ENCODE measurements around the gene RIT2.
A peak's percentile ranks its signal among the peaks of the same experiment; 100 is the strongest.

Gene RIT2

GRCh38 chr18:42730272-42730671 lies 385.2 kb downstream of the RIT2 start:
- H4K8ac ChIP-seq (ENCODE audit: low read length), result no peak overlapping the region
- H2BK15ac ChIP-seq (ENCODE audit: low read depth, poor library complexity, severe bottlenecking), result no peak overlapping the region
- no peak overlapping the region for H2AFZ ChIP-seq (ENCODE audit: low read depth, low read length)
- H2AK5ac ChIP-seq (ENCODE audit: low read length, severe bottlenecking), result no peak overlapping the region
- H3K27me3 ChIP-seq (ENCODE audit: control insufficient read depth in 1 of 2, insufficient read depth in 1 of 2, low read length in 2 of 2), result no peaks in the 10 kb centered on the region
- DNase-seq, result peak; percentile 7
- no peak overlapping the region for H3K4ac ChIP-seq (ENCODE audit: low read depth in 1 of 2, low read length in 2 of 2)
- no peak overlapping the region for H2BK5ac ChIP-seq (ENCODE audit: low read depth, low read length, poor library complexity, severe bottlenecking)
- no peak overlapping the region for H3K23ac ChIP-seq (ENCODE audit: low read length in 2 of 2)
- H3K36me3 ChIP-seq (ENCODE audit: control insufficient read depth in 1 of 2, insufficient read depth in 2 of 2, low read depth in 1 of 2, low read length in 2 of 2), result no peaks in the 10 kb centered on the region
- no peak overlapping the region for H3K4me2 ChIP-seq (ENCODE audit: low read length, poor library complexity, severe bottlenecking)
- no peak overlapping the region for H3K18ac ChIP-seq (ENCODE audit: low read depth in 1 of 2, low read length in 2 of 2)
- H3K4me3 ChIP-seq (ENCODE audit: insufficient read depth in 1 of 2, low read depth in 1 of 2, low read length in 2 of 2), result no peak overlapping the region
- no peak overlapping the region for H2BK120ac ChIP-seq (ENCODE audit: low read depth, low read length)
- H4K91ac ChIP-seq (ENCODE audit: low read length), result no peak overlapping the region
- no peak overlapping the region for H3K9ac ChIP-seq (ENCODE audit: low read length)
- WGBS, result 87% methylated on average over 1 of the region's 1 CpG
- no peak overlapping the region for H3K27ac ChIP-seq (ENCODE audit: low read length, poor library complexity, severe bottlenecking)
- no peak overlapping the region for H3K14ac ChIP-seq (ENCODE audit: low read length in 2 of 2)
- H3K79me1 ChIP-seq (replicated peaks; ENCODE audit: low read length, poor library complexity, severe bottlenecking), result no peaks in the 10 kb centered on the region
- no peaks in the 10 kb centered on the region for H3K4me1 ChIP-seq (ENCODE audit: control insufficient read depth, insufficient read depth, low read depth, low read length)
- no peaks in the 10 kb centered on the region for H3K9me3 ChIP-seq (ENCODE audit: control insufficient read depth, low read length)
- H2BK12ac ChIP-seq (ENCODE audit: low read length in 2 of 2), result peak overlapping the region in 1 of 2 experiments; percentile 87

- Histone ChIP-seq H4K8ac (ENCODE audit: low read length) (no peak overlapping the region), H3K4me1 (ENCODE audit: control insufficient read depth, insufficient read depth, low read depth, low read length) (no peaks in the 10 kb centered on the region), H3K23ac (ENCODE audit: low read length in 2 of 2) (no peak overlapping the region), H3K9me3 (ENCODE audit: control insufficient read depth, low read length) (no peaks in the 10 kb centered on the region), H3K14ac (ENCODE audit: low read length in 2 of 2) (no peak overlapping the region), H4K91ac (ENCODE audit: low read length) (no peak overlapping the region), H2BK120ac (ENCODE audit: low read depth, low read length) (no peak overlapping the region), H3K79me1 (replicated peaks; ENCODE audit: low read length, poor library complexity, severe bottlenecking) (no peaks in the 10 kb centered on the region), H3K27me3 (ENCODE audit: control insufficient read depth in 1 of 2, insufficient read depth in 1 of 2, low read length in 2 of 2) (no peaks in the 10 kb centered on the region), H3K36me3 (ENCODE audit: control insufficient read depth in 1 of 2, insufficient read depth in 2 of 2, low read depth in 1 of 2, low read length in 2 of 2) (no peaks in the 10 kb centered on the region), H3K4me3 (ENCODE audit: insufficient read depth in 1 of 2, low read depth in 1 of 2, low read length in 2 of 2) (no peak overlapping the region), H3K9ac (ENCODE audit: low read length) (no peak overlapping the region), H3K4me2 (ENCODE audit: low read length, poor library complexity, severe bottlenecking) (no peak overlapping the region), H2BK15ac (ENCODE audit: low read depth, poor library complexity, severe bottlenecking) (no peak overlapping the region), H2AFZ (ENCODE audit: low read depth, low read length) (no peak overlapping the region), H2BK12ac (ENCODE audit: low read length in 2 of 2) (no peak overlapping the region), H3K27ac (ENCODE audit: low read length, poor library complexity, severe bottlenecking) (no peak overlapping the region), H3K4ac (ENCODE audit: low read depth in 1 of 2, low read length in 2 of 2) (no peak overlapping the region), H2AK5ac (ENCODE audit: low read length, severe bottlenecking) (no peak overlapping the region), H3K18ac (ENCODE audit: low read depth in 1 of 2, low read length in 2 of 2) (no peak overlapping the region), H2BK5ac (ENCODE audit: low read depth, low read length, poor library complexity, severe bottlenecking) (no peak overlapping the region)
- 90% methylated on average over 4 of the region's 6 CpGs for WGBS
- no peak for DNase-seq
Observed at GRCh38 chr18:42719221-42719620, 396.3 kb downstream of the RIT2 start.

- Histone ChIP-seq H3K23ac (ENCODE audit: low read length in 2 of 2) (no peak overlapping the region), H3K14ac (ENCODE audit: low read length in 2 of 2) (no peak overlapping the region), H2AK5ac (ENCODE audit: low read length, severe bottlenecking) (no peak overlapping the region), H3K4ac (ENCODE audit: low read depth in 1 of 2, low read length in 2 of 2) (no peak overlapping the region), H3K9ac (ENCODE audit: low read length) (no peak overlapping the region), H3K4me3 (ENCODE audit: insufficient read depth in 1 of 2, low read depth in 1 of 2, low read length in 2 of 2) (no peak overlapping the region), H2AFZ (ENCODE audit: low read depth, low read length) (no peak overlapping the region), H3K4me2 (ENCODE audit: low read length, poor library complexity, severe bottlenecking) (no peak overlapping the region), H3K9me3 (ENCODE audit: control insufficient read depth, low read length) (no peaks in the 10 kb centered on the region), H3K36me3 (ENCODE audit: control insufficient read depth in 1 of 2, insufficient read depth in 2 of 2, low read depth in 1 of 2, low read length in 2 of 2) (no peaks in the 10 kb centered on the region), H2BK12ac (ENCODE audit: low read length in 2 of 2) (no peak overlapping the region), H3K4me1 (ENCODE audit: control insufficient read depth, insufficient read depth, low read depth, low read length) (no peaks in the 10 kb centered on the region), H2BK120ac (ENCODE audit: low read depth, low read length) (no peak overlapping the region), H3K27me3 (ENCODE audit: control insufficient read depth in 1 of 2, insufficient read depth in 1 of 2, low read length in 2 of 2) (no peaks in the 10 kb centered on the region), H4K91ac (ENCODE audit: low read length) (no peak overlapping the region), H2BK5ac (ENCODE audit: low read depth, low read length, poor library complexity, severe bottlenecking) (no peak overlapping the region), H4K8ac (ENCODE audit: low read length) (no peak overlapping the region), H3K79me1 (replicated peaks; ENCODE audit: low read length, poor library complexity, severe bottlenecking) (no peaks in the 10 kb centered on the region), H3K27ac (ENCODE audit: low read length, poor library complexity, severe bottlenecking) (no peak overlapping the region), H3K18ac (ENCODE audit: low read depth in 1 of 2, low read length in 2 of 2) (no peak overlapping the region), H2BK15ac (ENCODE audit: low read depth, poor library complexity, severe bottlenecking) (no peak overlapping the region)
- no peak for DNase-seq
- no CpG with 5 or more reads among the region's 1 CpG for WGBS
Observed at GRCh38 chr18:42712065-42712464, 403.4 kb downstream of the RIT2 start.

- Histone ChIP-seq H3K4me3 (ENCODE audit: insufficient read depth in 1 of 2, low read depth in 1 of 2, low read length in 2 of 2) (no peak overlapping the region), H2BK12ac (ENCODE audit: low read length in 2 of 2) (no peak overlapping the region), H4K91ac (ENCODE audit: low read length) (no peak overlapping the region), H2AFZ (ENCODE audit: low read depth, low read length) (no peak overlapping the region), H2AK5ac (ENCODE audit: low read length, severe bottlenecking) (no peak overlapping the region), H3K27ac (ENCODE audit: low read length, poor library complexity, severe bottlenecking) (no peak overlapping the region), H3K23ac (ENCODE audit: low read length in 2 of 2) (no peak overlapping the region), H3K4me1 (ENCODE audit: control insufficient read depth, insufficient read depth, low read depth, low read length) (no peaks in the 10 kb centered on the region), H3K9me3 (ENCODE audit: control insufficient read depth, low read length) (no peaks in the 10 kb centered on the region), H3K36me3 (ENCODE audit: control insufficient read depth in 1 of 2, insufficient read depth in 2 of 2, low read depth in 1 of 2, low read length in 2 of 2) (no peaks in the 10 kb centered on the region), H4K8ac (ENCODE audit: low read length) (no peak overlapping the region), H2BK120ac (ENCODE audit: low read depth, low read length) (no peak overlapping the region), H3K79me1 (replicated peaks; ENCODE audit: low read length, poor library complexity, severe bottlenecking) (no peaks in the 10 kb centered on the region), H3K27me3 (ENCODE audit: control insufficient read depth in 1 of 2, insufficient read depth in 1 of 2, low read length in 2 of 2) (no peaks in the 10 kb centered on the region), H3K4me2 (ENCODE audit: low read length, poor library complexity, severe bottlenecking) (no peak overlapping the region), H2BK15ac (ENCODE audit: low read depth, poor library complexity, severe bottlenecking) (no peak overlapping the region), H3K18ac (ENCODE audit: low read depth in 1 of 2, low read length in 2 of 2) (no peak overlapping the region), H2BK5ac (ENCODE audit: low read depth, low read length, poor library complexity, severe bottlenecking) (no peak overlapping the region), H3K9ac (ENCODE audit: low read length) (no peak overlapping the region), H3K14ac (ENCODE audit: low read length in 2 of 2) (no peak overlapping the region), H3K4ac (ENCODE audit: low read depth in 1 of 2, low read length in 2 of 2) (no peak overlapping the region)
- WGBS, result no CpG with 5 or more reads among the region's 1 CpG
- no peak for DNase-seq
Observed at GRCh38 chr18:42707080-42707479, 408.4 kb downstream of the RIT2 start.
